DND-41 (cell line): ENCODE measurements around the gene STAG3.

Experiments
- ATAC-seq: fragments of 200-7000 bp; cut with Tn5 transposase; 3 replicates; pipeline ENCODE4 v1.9.1; 2021; ENCODE audit warnings: low read depth; ENCODE audit not compliant: insufficient read depth
- DNase-seq: peaks from one replicate; pipeline ENCODE4 v3.0.0-alpha.2; 2020
- H2AFZ ChIP-seq: 2 replicates; pipeline ENCODE4 v1.6.0; 2012; ENCODE audit warnings: low read depth, low read length
- H3K27ac ChIP-seq: 2 replicates; pipeline ENCODE4 v1.5.1; 2012; ENCODE audit warnings: low read length, inconsistent platforms
- H3K27me3 ChIP-seq: fragments of 200-600 bp; sonication (generic); 2 replicates; pipeline ENCODE4 v1.6.0; 2012; ENCODE audit warnings: low read length, mild to moderate bottlenecking, inconsistent platforms; ENCODE audit not compliant: insufficient read depth, poor library complexity
- H3K36me3 ChIP-seq: 2 replicates; pipeline ENCODE4 v1.5.1; 2012; ENCODE audit warnings: low read length, inconsistent platforms; ENCODE audit not compliant: insufficient read depth
- H3K4me1 ChIP-seq: 2 replicates; pipeline ENCODE4 v1.5.1; 2012; ENCODE audit warnings: mild to moderate bottlenecking, low read length; ENCODE audit not compliant: insufficient read depth
- H3K4me2 ChIP-seq: 2 replicates; pipeline ENCODE4 v1.6.0; 2012; ENCODE audit warnings: mild to moderate bottlenecking, moderate library complexity, low read length, inconsistent platforms; ENCODE audit not compliant: insufficient read depth
- H3K4me3 ChIP-seq, 2 experiments: fragments of 200-600 bp in 1 of 2; shearing (Covaris generic) in 1 of 2; 2 replicates each; pipeline ENCODE4 v1.5.1; 2012 to 2016; ENCODE audit warnings: inconsistent platforms in 2 of 2, low read length in 2 of 2, mild to moderate bottlenecking in 2 of 2, low read depth in 1 of 2, moderate library complexity in 1 of 2
- H3K79me2 ChIP-seq: 2 replicates; pipeline ENCODE4 v1.6.0; 2012; ENCODE audit warnings: low read length, inconsistent platforms; ENCODE audit not compliant: insufficient read depth
- H3K9ac ChIP-seq: 2 replicates; pipeline ENCODE4 v1.6.0; 2012; ENCODE audit warnings: low read depth, mild to moderate bottlenecking, inconsistent platforms, low read length, moderate library complexity
- H3K9me3 ChIP-seq: 2 replicates; pipeline ENCODE4 v1.5.1; 2012; ENCODE audit warnings: low read length, moderate library complexity, mild to moderate bottlenecking, inconsistent platforms; ENCODE audit not compliant: insufficient read depth, severe bottlenecking
- H4K20me1 ChIP-seq: 2 replicates; pipeline ENCODE4 v1.6.0; 2012; ENCODE audit warnings: low read length; ENCODE audit not compliant: insufficient read depth
- EZH2 ChIP-seq: IDR thresholded peaks from 3 replicates; pipeline ENCODE4 v1.6.1; 2012; ENCODE audit warnings: borderline replicate concordance, low read depth, mild to moderate bottlenecking, moderate library complexity, low read length, inconsistent platforms; ENCODE audit not compliant: severe bottlenecking
- TF ChIP-seq, protein P1 (sequence below): IDR thresholded peaks from 2 replicates; pipeline ENCODE4 v1.5.1; 2012; ENCODE audit warnings: borderline replicate concordance, low read length, moderate library complexity, mild to moderate bottlenecking; ENCODE audit not compliant: poor library complexity, severe bottlenecking; ENCODE audit errors: extremely low read depth

The STAG3 gene

DNA sequence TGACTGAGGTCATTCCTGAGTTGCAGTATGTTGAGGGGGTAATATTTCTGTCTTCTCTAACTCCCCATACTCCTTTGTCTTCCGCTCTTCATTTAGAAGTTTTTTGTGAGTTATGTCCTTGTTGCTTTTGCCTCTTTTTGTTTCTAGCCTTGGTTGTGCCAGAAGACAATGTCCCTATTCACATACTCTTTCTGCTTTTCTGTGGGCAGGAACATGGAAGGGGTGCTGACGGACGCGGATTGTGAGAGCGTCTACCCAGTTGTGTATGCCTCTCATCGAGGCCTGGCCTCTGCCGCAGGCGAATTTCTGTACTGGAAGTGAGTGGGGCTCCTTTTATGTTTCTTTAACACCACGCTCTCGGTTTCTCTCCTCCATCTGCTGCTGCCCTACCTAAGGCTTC is 20.5 kb downstream of the STAG3 start:
- H3K79me2 ChIP-seq = no peaks in the 10 kb centered on the region
- TF ChIP-seq, protein P1, sequence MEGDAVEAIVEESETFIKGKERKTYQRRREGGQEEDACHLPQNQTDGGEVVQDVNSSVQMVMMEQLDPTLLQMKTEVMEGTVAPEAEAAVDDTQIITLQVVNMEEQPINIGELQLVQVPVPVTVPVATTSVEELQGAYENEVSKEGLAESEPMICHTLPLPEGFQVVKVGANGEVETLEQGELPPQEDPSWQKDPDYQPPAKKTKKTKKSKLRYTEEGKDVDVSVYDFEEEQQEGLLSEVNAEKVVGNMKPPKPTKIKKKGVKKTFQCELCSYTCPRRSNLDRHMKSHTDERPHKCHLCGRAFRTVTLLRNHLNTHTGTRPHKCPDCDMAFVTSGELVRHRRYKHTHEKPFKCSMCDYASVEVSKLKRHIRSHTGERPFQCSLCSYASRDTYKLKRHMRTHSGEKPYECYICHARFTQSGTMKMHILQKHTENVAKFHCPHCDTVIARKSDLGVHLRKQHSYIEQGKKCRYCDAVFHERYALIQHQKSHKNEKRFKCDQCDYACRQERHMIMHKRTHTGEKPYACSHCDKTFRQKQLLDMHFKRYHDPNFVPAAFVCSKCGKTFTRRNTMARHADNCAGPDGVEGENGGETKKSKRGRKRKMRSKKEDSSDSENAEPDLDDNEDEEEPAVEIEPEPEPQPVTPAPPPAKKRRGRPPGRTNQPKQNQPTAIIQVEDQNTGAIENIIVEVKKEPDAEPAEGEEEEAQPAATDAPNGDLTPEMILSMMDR = no peak
- TF ChIP-seq EZH2 = no peak
- H3K36me3 ChIP-seq = no peaks in the 10 kb centered on the region
- H3K27ac ChIP-seq = no peak overlapping the region
- DNase-seq (no peak), ATAC-seq (no peak)
- H2AFZ ChIP-seq = no peak overlapping the region
- H3K4me2 ChIP-seq = no peak overlapping the region
- H3K4me3 ChIP-seq = no peak overlapping the region
- no peaks in the 10 kb centered on the region for H3K4me1 ChIP-seq
- no peaks in the 10 kb centered on the region for H4K20me1 ChIP-seq
- H3K9me3 ChIP-seq = no peaks in the 10 kb centered on the region
- no peaks in the 10 kb centered on the region for H3K27me3 ChIP-seq
- no peak overlapping the region for H3K9ac ChIP-seq

DNA sequence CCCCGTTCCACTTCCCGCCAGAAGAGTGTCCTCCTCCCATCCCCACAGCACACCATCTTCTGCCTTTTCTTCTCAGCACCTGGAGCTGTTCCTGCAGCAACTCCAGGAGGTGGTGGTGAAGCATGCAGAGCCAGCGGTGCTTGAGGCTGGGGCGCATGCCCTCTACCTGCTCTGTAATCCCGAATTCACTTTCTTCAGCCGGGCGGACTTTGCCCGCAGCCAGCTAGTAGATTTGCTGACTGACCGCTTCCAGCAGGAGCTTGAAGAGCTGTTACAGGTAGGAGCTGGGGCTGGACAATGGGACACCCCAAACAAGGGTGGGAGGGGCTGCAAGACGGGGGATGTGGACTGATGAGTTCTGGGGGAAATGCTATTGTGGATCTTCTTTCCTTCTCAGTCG is 23.0 kb downstream of the STAG3 start:
- no peaks in the 10 kb centered on the region for H3K27me3 ChIP-seq
- DNase-seq (no peak), ATAC-seq (no peak)
- no peaks in the 10 kb centered on the region for H4K20me1 ChIP-seq
- H3K27ac ChIP-seq = no peak overlapping the region
- H2AFZ ChIP-seq = no peak overlapping the region
- no peaks in the 10 kb centered on the region for H3K79me2 ChIP-seq
- H3K9ac ChIP-seq = no peak overlapping the region
- no peak overlapping the region for H3K4me3 ChIP-seq
- H3K4me2 ChIP-seq = no peak overlapping the region
- no peaks in the 10 kb centered on the region for H3K4me1 ChIP-seq
- no peaks in the 10 kb centered on the region for H3K9me3 ChIP-seq
- TF ChIP-seq EZH2 = no peak
- TF ChIP-seq, protein P1 = no peak
- H3K36me3 ChIP-seq = no peaks in the 10 kb centered on the region

DNA sequence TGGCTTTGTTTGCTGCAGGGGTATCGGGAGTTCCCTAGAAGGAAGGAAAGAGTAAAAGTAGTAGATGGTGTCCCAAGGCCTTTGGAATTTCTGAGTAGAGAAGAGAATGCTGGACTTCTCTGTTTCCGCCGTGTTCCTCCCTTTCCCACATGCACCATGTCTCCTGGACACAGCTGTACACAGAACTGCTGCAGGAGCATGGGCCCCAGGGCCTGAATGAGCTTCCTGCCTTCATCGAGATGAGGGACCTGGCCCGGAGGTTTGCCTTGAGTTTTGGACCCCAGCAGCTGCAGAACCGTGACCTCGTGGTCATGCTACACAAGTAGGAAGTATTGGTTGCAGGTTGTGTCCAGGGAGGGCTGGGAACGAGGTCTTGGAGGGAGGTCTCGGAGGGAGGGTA is 26.7 kb downstream of the STAG3 start:
- no peak overlapping the region for H2AFZ ChIP-seq
- no peak for TF ChIP-seq EZH2
- TF ChIP-seq, protein P1 = no peak
- no peaks in the 10 kb centered on the region for H3K27me3 ChIP-seq
- H3K4me1 ChIP-seq = no peaks in the 10 kb centered on the region
- H3K4me3 ChIP-seq = no peak overlapping the region
- H3K9ac ChIP-seq = no peak overlapping the region
- H3K36me3 ChIP-seq = no peaks in the 10 kb centered on the region
- H3K79me2 ChIP-seq = no peaks in the 10 kb centered on the region
- H3K4me2 ChIP-seq = no peak overlapping the region
- no peaks in the 10 kb centered on the region for H3K9me3 ChIP-seq
- ATAC-seq (no peak), DNase-seq (no peak)
- H3K27ac ChIP-seq = no peak overlapping the region
- H4K20me1 ChIP-seq = no peaks in the 10 kb centered on the region

DNA sequence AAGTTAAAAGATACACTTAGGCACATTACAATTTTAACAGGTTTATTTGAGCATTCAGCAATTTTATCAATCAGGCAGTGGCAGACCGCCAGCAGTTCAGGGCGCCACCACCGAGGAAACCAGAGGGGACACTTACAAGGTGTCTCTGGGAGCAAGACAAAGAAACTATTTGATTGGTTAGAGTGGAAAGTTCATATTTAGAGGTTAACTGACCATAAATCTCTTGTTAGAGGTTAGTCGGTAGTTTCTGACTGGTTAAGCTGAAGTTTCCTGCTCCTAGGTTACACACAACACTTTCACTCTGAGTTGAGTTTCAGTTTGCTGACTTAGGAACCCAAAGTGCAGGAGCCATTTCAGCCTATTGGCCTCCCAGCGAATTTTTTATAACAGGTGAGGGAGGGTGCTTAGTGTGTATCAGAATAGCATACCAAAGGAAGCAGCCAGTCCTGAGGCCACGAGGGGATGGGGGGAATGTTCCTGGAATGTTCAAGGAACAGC is 31.2 kb downstream of the STAG3 start:
- H3K79me2 ChIP-seq = no peaks in the 10 kb centered on the region
- H3K4me3 ChIP-seq = no peak overlapping the region
- H3K27ac ChIP-seq = no peak overlapping the region
- H3K36me3 ChIP-seq = no peaks in the 10 kb centered on the region
- no peak overlapping the region for H3K9ac ChIP-seq
- peaks cover 5% of the 10 kb centered on the region for H3K4me1 ChIP-seq
- H3K9me3 ChIP-seq = no peaks in the 10 kb centered on the region
- DNase-seq (no peak), ATAC-seq (no peak)
- H2AFZ ChIP-seq = no peak overlapping the region
- H4K20me1 ChIP-seq = no peaks in the 10 kb centered on the region
- H3K27me3 ChIP-seq = no peaks in the 10 kb centered on the region
- TF ChIP-seq, protein P1 = no peak
- TF ChIP-seq EZH2 = no peak
- no peak overlapping the region for H3K4me2 ChIP-seq
